CD4-positive, alpha-beta T cell treated with Interleukin-17A for 1 hour (primary cell): ENCODE measurements around the gene PEX5L.
A peak's percentile ranks its signal among the peaks of the same experiment; 100 is the strongest.

Experiments used
- DNase-seq: peaks from one replicate; pipeline ENCODE4 v3.0.0-alpha.2; 2020

The PEX5L gene

GRCh38 chr3:180004542-180004941 lies 32.2 kb downstream of the PEX5L start:
- DNase-seq, result no peak

DNA sequence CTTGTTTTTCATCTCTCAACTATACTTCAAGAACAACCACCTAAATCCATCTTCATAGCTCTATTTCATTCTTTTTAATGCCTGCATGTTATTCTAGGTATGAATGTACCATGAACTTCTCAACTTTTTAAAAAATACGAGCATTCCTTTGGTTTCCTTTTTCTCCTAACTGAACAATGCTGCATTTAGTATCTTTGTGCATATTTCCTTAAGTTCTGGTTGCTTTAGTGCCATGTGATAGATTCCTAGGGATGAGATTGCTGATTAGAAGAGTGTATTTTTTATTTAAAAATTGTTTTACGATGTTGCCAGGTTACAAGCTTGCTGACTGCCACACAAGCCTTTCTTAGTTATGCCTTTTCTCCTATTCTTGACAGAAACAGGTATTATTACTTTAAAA lies 34.7 kb downstream of the PEX5L start:
- DNase-seq, result no peak

GRCh38 chr3:180000500-180000899 lies 36.2 kb downstream of the PEX5L start:
- DNase-seq, result no peak

DNA sequence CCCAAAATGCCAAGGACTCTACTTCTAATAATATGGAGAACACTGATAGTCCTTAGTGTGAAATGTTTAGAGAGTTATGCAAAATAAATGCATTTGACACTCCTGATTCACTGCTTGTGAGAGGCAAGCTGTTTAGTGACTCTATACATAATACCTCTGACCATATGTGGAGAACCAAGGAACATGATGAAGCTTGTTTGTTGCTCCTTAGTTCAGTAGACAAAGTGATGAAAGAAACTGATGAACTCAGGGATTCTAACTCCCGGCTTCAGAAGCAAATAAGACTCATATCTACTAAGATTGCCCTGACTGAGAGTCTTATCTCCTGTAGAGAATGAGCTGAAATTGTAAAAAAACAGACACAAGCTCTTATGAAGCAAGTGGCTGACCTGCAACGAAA lies 41.3 kb downstream of the PEX5L start:
- DNase-seq, result no peak

GRCh38 chr3:179991883-179992282 lies 44.9 kb downstream of the PEX5L start:
- no peak for DNase-seq

GRCh38 chr3:179991104-179991503 lies 45.6 kb downstream of the PEX5L start:
- no peak for DNase-seq

- no peak for DNase-seq
These were observed 55.1 kb downstream of the PEX5L start for GRCh38 chr3:179981646-179982045.

DNA sequence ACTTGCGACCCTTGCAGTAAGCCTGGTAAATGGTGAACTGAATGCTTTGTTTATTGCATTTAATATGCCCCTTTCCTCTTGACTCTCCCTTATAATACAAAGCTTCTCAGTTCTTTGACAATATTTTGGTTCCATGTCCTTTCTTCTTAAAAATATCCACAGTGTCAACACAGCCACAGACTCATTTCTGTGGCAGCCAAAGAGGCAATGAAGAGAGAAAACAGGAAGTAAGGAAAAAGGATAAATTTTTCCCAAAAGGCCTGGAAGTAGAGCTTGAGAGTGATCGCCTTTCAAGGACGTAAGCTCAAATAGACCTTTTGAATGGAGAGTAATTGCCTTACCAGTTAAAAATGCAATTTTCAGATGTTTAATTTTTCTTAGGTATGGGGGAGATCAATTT lies 59.4 kb downstream of the PEX5L start:
- no peak for DNase-seq

GRCh38 chr3:179973931-179974361 lies 62.8 kb downstream of the PEX5L start:
- no peak for DNase-seq

- DNase-seq, result no peak
These were observed 63.8 kb downstream of the PEX5L start for GRCh38 chr3:179972881-179973423.

GRCh38 chr3:179971280-179971679 lies 65.5 kb downstream of the PEX5L start:
- DNase-seq, result no peak

DNA sequence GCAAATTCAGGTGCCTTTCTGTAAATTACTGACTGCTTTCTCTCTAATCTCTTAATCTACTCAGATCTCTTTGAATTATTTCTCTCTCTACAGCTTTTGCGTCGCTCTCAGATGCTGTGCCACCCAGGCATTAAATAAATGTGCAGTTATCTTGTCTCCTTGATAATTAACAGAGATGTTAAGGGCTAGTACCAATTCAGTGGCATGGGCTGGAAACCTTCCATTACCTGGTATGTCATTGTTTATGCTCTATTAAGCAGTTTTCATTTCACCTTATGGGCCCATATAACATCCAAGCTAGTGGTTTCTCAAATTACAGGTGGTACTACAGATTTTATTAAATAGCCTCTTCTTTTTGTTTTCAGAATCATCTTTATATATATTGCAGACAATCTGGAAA lies 66.0 kb downstream of the PEX5L start:
- DNase-seq, result no peak

DNA sequence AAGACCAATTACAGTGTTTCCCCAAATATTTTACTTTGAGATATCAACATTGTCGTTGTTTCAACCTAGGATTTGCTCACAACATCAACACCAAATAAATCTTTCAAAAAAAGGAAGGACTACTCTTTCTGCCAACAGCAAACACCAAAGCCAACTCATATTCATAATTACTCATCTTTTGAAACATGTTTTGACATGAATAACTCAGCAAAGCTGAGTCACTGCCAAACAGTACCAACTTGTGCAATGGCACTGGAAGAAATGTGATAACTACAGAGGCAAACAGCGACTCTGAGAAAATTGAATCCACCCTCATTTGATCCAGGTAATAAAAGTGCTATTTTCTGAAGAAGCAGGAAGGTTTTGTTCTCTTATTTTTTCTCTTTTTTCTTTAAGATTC lies 67.2 kb downstream of the PEX5L start:
- DNase-seq, result no peak

- DNase-seq, result no peak
These were observed 69.1 kb downstream of the PEX5L start for GRCh38 chr3:179967622-179968021.

DNA sequence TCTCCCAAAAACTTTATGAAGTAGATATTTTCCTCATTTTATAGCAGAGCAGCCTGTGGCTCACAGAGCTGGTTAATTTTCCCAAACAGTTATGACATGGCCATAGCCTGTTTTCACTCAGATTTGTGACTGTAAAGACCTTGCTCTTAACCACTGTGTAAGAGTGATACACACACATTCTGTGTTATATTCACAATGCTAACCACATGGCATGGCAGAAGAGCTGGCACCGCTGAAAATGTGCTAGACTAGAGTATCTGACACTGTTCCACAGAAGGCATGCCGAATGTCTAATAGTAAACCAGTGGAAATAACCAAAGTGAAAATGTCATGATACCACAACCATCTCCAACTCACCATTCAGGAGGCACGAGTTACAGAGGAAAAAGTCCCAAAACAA lies 71.8 kb downstream of the PEX5L start:
- DNase-seq, result no peak

DNA sequence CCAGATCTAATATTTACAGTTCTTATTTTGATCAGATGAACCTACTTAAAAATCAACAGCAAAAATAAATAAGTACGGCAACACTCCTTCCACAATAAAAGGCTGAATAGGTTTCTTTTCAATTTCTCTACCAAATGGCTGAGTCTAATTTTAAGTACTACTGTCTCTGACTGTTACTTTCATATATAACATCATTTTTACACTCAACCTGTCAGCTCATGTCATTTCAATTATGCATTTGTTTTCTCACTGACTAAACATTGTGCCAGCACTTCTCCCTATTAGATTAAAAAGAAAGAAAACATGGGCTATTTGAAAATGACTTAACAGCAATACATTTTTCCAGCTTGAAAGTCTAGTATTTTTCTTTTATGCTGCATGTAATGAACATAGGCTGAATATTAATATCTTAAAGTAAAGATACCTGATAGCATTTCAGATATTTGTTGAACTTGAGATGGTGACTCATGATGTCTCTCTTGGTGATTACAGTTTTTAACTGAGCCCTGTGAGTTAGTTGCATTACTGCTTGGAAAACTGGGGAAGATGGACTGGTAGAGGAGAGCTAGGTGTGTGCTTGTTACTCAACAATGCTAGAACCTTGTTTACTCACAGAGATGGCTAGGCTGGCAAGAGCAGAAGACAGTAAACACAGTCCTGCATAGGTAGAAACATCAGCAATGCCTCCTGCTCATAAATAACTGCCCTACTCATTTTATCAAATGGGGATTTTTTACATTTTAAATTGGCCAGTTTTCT lies 73.9 kb downstream of the PEX5L start:
- no peak for DNase-seq

DNA sequence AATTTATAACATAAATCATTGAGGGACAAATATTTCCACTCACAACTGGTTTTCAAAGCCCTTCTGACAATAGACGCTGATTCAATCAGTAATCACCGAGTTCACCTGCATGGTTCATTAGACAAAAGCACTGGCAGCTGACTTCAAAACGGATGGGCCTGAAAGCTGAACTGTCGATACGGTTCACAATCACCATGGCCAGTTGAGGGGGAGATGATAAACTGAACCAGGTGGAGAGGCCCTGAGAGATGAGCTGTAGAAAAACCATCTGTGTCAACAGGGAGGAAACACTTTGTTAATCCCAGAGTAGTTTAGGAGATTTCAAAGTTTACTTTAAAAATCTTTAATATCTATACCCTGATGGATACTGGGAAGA lies 75.0 kb downstream of the PEX5L start:
- no peak for DNase-seq

GRCh38 chr3:179961071-179961702 lies 75.5 kb downstream of the PEX5L start:
- DNase-seq, result no peak

- no peak for DNase-seq
These were observed 78.0 kb downstream of the PEX5L start for GRCh38 chr3:179958759-179959158.

GRCh38 chr3:179958143-179958542 lies 78.6 kb downstream of the PEX5L start:
- no peak for DNase-seq

- DNase-seq, result no peak
These were observed 79.4 kb downstream of the PEX5L start for GRCh38 chr3:179957264-179957845.

DNA sequence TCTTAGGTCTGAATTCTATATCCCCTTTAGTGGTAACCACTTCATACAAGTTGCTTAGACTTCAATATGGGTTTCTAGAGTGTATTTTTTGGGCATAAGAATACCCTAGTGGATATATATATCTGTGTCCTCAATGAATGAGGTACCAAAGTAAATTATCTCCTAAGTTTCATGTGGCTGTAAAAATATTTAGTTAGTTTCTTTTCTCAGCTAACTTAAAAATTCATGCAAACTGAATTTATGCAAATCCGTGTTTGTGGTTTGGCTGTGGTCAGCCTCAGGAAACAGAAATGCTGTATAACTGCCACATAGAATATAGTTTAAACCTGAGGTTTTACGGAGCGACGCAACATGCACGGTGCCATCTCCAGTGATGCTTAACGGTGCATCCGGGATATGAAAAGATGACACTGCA lies 80.3 kb downstream of the PEX5L start:
- peak; percentile 14 for DNase-seq

GRCh38 chr3:179955809-179956208 lies 80.9 kb downstream of the PEX5L start:
- DNase-seq, result no peak

DNA sequence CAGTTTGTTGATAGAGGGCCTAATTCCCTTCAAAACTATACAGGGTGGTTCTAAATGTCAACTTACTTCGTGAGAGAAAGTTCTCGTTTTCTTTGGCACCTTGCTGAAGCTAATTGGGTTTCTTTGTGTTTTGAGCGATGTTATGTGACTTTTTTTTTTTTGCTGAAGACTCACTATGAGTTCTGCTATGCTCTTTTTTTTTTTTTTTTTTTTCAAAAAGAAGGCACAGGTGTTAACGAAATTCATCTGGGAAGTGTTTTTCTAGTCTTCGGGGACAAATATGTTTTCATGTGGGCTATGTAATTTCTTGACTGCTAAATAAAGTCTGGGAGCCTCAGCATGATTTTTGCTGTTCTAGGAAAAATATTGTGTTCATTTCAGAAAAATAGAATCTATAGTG lies 81.5 kb downstream of the PEX5L start:
- DNase-seq, result no peak
